Kidney (tissue), 14 donors: ENCODE data around the gene HIF3A. TPM values are rescaled to one million over a fixed set of nuclear protein-coding genes. Genes with fewer than 3 reads are reported as not detected.
A peak's percentile ranks its signal among the peaks of the same experiment; 100 is the strongest.

Experiments used
- DNase-seq, 5 donors: peaks; one replicate each; pipeline ENCODE4 v3.0.0-alpha.2; 2013 to 2020
- FAIRE-seq: peaks from 2 replicates; lab custom pipeline; 2012; peaks lifted over from hg19 to GRCh38; lab: Jason Lieb, UNC
- H3K27ac ChIP-seq, 2 donors: one replicate each; pipeline ENCODE4 v1.7.0; 2013; ENCODE audit warnings: low read depth in 2 of 2, low read length in 2 of 2, inconsistent platforms in 1 of 2
- H3K27me3 ChIP-seq: one replicate; pipeline ENCODE4 v1.7.1; 2013; ENCODE audit warnings: low read length, inconsistent platforms; ENCODE audit not compliant: control insufficient read depth, insufficient read depth
- H3K36me3 ChIP-seq, 3 donors: one replicate each; pipeline versions ENCODE4 v1.7.0 to v1.7.1; 2013; ENCODE audit warnings: low read length in 3 of 3, control low read depth in 1 of 3, inconsistent platforms in 1 of 3; ENCODE audit not compliant: insufficient read depth in 3 of 3, control insufficient read depth in 2 of 3
- H3K4me1 ChIP-seq, 3 donors: one replicate each; pipeline versions ENCODE4 v1.7.0 to v1.7.1; 2013; ENCODE audit warnings: low read length in 3 of 3, inconsistent platforms in 1 of 3, low read depth in 1 of 3; ENCODE audit not compliant: control insufficient read depth in 2 of 3, insufficient read depth in 2 of 3
- H3K4me3 ChIP-seq, 3 donors: one replicate each; pipeline versions ENCODE4 v1.7.0 to v1.8.1; 2013; ENCODE audit warnings: low read length in 3 of 3, control low read depth in 1 of 3, inconsistent platforms in 1 of 3
- H3K9ac ChIP-seq, 3 donors: one replicate each; pipeline versions ENCODE4 v1.7.0 to v1.7.1; 2013; ENCODE audit warnings: low read length in 3 of 3, control low read depth in 1 of 3, inconsistent platforms in 1 of 3
- H3K9me3 ChIP-seq, 3 donors: one replicate each; pipeline versions ENCODE4 v1.7.0 to v1.7.1; 2013; ENCODE audit warnings: low read length in 3 of 3, control low read depth in 1 of 3, inconsistent platforms in 1 of 3; ENCODE audit not compliant: control insufficient read depth in 2 of 3, insufficient read depth in 1 of 3
- intact Hi-C: fragments of 100-400 bp; cut with DNase I; formaldehyde crosslinking; loops from one replicate; pipeline ENCODE4 v1.11.1; 2022
- polyA plus RNA-seq: library from polyadenylated mRNA; stranded (reverse); fragments of 350-450 nt; fragmentation: Illumina TruSeq; extraction: RNeasy Lipid Tissue Mini Kit (QIAGEN cat#74804); gene quantifications from one replicate; pipeline ENCODE4 v1.2.3, GENCODE V29; 2014; ENCODE audit warnings: low read depth, low replicate concordance; ENCODE audit not compliant: insufficient read depth
- total RNA-seq: library from RNA; stranded (reverse); fragmentation: NEBNext Ultra II Directional; extraction: Animal tissue kit (Norgen Biotek cat#: 25700); gene quantifications from one replicate; pipeline ENCODE4 v1.2.1, GENCODE V29; 2021
- TF ChIP-seq, protein P1 (sequence below): IDR thresholded peaks from 3 replicates; pipeline ENCODE4 v1.5.1; 2012; ENCODE audit warnings: mild to moderate bottlenecking, moderate library complexity, borderline replicate concordance; ENCODE audit not compliant: insufficient read depth; ENCODE audit errors: extremely low read depth
- donor health status: control.
- donor health status: control.
- donor health status: control.
- donor health status: control.
- donor health status: control.
- donor health status: DM: yes; HTN: yes; CAD: no.
- donor health status: Normal renal cell carcinoma (clear cell type).

HIF3A gene
- total and polyA plus RNA-seq, 2 donors from 2014 or later: 3.3 to 40.4 TPM

DNA sequence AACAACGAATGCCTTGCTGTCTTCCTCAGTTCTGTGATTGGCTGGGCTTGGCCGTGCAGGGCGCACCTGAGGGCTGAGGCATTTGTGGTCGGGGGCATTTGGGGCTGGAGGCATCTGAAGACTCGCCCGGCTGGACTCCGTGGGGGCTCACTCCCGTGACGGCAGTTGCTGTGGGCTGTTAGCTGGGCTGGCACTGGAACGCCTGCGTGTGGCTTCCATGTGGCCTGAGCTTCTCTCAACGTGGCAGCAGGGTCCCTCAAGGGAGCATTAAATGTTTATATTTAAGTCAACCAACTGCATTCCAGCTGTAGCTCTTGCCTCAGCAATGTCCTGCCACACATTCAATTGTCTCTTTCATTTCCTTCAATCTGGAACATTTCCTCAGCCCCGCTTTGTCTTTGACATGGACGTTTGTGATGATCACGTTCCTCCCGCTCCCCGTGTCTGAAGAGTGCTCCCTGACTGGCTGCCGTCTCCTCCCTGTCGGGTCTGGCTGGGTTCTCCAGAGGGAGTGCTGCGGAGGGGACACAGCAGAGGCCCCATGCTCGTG lies 95.5 kb downstream of the HIF3A start:
- H3K27ac ChIP-seq: no peak overlapping the region
- no peak for FAIRE-seq

DNA sequence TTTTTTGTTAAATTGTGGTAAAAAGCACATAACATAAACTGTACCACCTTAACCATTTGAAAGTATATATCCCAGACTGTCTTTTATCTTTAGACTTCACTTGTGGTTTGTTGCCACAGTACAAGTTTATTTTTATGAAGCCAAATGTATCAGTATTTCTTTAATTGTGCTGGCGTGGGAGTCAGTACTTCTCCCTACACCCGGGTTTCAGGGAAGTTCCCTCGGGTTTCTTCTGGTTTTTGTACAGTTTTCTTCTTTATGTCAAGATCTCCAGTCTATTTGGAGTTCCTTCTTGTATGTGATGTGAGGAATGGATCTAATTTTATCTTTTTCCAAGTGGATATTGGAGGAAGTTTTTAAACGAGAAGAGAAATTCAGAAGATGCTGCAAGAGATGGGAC lies 96.0 kb downstream of the HIF3A start:
- DNase-seq (no peak), FAIRE-seq (no peak)
- no peaks in the 10 kb centered on the region for H3K4me1 ChIP-seq
- H3K36me3 ChIP-seq: peaks cover 8 to 27% (median 12%) of the 10 kb centered on the region in 3 donors
- no peak overlapping the region for H3K4me3 ChIP-seq
- no peak overlapping the region for H3K9ac ChIP-seq
- H3K27ac ChIP-seq: no peak overlapping the region
- no peaks in the 10 kb centered on the region for H3K27me3 ChIP-seq
- intact Hi-C loops: no loop called here
- TF ChIP-seq, protein P1, sequence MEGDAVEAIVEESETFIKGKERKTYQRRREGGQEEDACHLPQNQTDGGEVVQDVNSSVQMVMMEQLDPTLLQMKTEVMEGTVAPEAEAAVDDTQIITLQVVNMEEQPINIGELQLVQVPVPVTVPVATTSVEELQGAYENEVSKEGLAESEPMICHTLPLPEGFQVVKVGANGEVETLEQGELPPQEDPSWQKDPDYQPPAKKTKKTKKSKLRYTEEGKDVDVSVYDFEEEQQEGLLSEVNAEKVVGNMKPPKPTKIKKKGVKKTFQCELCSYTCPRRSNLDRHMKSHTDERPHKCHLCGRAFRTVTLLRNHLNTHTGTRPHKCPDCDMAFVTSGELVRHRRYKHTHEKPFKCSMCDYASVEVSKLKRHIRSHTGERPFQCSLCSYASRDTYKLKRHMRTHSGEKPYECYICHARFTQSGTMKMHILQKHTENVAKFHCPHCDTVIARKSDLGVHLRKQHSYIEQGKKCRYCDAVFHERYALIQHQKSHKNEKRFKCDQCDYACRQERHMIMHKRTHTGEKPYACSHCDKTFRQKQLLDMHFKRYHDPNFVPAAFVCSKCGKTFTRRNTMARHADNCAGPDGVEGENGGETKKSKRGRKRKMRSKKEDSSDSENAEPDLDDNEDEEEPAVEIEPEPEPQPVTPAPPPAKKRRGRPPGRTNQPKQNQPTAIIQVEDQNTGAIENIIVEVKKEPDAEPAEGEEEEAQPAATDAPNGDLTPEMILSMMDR: no peak
- no peaks in the 10 kb centered on the region for H3K9me3 ChIP-seq

More for the DNA sequence above, 95.5 kb downstream of the HIF3A start:
- TF ChIP-seq, protein P1: no peak
- DNase-seq: peak in 4 of 5 donors; percentile 37 to 86 (median 59)
- Histone ChIP-seq H3K4me1 (no peaks in the 10 kb centered on the region), H3K9ac (no peak overlapping the region), H3K4me3 (no peak overlapping the region), H3K9me3 (no peaks in the 10 kb centered on the region), H3K27me3 (no peaks in the 10 kb centered on the region), H3K36me3 (peaks cover 8 to 32% (median 12%) of the 10 kb centered on the region in 3 donors)
- intact Hi-C loops: no loop called here

Other genes starting within 250 kb of the HIF3A start
- gene IGFL3, start 172.4 kb upstream of the HIF3A start, total RNA-seq: not detected
- not detected for gene IGFL3, start 172.4 kb upstream of the HIF3A start, polyA plus RNA-seq
- not detected for gene IGFL2, start 148.8 kb upstream of the HIF3A start, total RNA-seq
- not detected for gene IGFL2, start 148.8 kb upstream of the HIF3A start, polyA plus RNA-seq
- not detected for gene IGFL1, start 67.3 kb upstream of the HIF3A start, total RNA-seq
- gene IGFL1, start 67.3 kb upstream of the HIF3A start, polyA plus RNA-seq: not detected
- 63.7 TPM for gene PPP5C, start 50.0 kb downstream of the HIF3A start, total RNA-seq
- gene PPP5C, start 50.0 kb downstream of the HIF3A start, polyA plus RNA-seq: 54.3 TPM
- gene CCDC8, start 116.5 kb downstream of the HIF3A start, total RNA-seq: 18.9 TPM
- 21.0 TPM for gene CCDC8, start 116.5 kb downstream of the HIF3A start, polyA plus RNA-seq
- 0.09 TPM for gene PNMA8C, start 131.9 kb downstream of the HIF3A start, total RNA-seq
- gene PNMA8C, start 131.9 kb downstream of the HIF3A start, polyA plus RNA-seq: 0.09 TPM
- 16.2 TPM for gene PNMA8A, start 174.5 kb downstream of the HIF3A start, total RNA-seq
- 12.5 TPM for gene PNMA8A, start 174.5 kb downstream of the HIF3A start, polyA plus RNA-seq
- gene PNMA8B, start 198.8 kb downstream of the HIF3A start, total RNA-seq: 1.3 TPM
- 0.67 TPM for gene PNMA8B, start 198.8 kb downstream of the HIF3A start, polyA plus RNA-seq